ENCODE measurements around the gene SLC38A4.

DNA sequence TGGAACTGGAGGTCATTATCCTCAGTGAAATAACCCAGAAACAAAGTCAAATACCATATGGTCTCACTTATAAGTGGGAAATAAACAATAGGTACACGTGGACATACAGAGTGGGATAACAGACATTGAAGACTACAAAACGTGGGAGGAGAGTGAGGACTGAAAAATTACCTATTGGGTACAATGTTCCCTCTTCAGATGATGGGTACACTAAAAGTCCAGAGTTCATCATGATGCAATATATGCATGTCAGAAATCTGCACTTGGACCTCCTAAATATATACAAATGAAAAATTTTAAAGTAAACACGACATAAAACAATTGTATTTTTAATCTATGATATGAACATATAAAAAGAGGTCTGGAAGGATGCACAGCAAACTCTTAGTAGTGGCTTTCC lies 71.2 kb downstream of the SLC38A4 start:
- TF ChIP-seq CTCF (IDR thresholded peaks at IDR 0.05; ENCODE audit: borderline replicate concordance, extremely low read depth, low read length, poor library complexity, severe bottlenecking) (no peak), EZH2 (IDR thresholded peaks at IDR 0.05; ENCODE audit: borderline replicate concordance, low read depth, low read length, severe bottlenecking) (no peak)

Measured in DND-41 (cell line).